Cardiac muscle cell (in vitro differentiated cells and primary cell): ENCODE results near the gene PFDN1. TPM values are rescaled to one million over a fixed set of nuclear protein-coding genes. Genes with fewer than 3 reads are reported as not detected.

Source experiments
- DNase-seq, 2 donors: peaks; one replicate each; pipeline versions ENCODE4 v3.0.0 to v3.0.0-alpha.2; 2010 to 2017; ENCODE audit warnings: low read depth in 1 of 2, low spot score in 1 of 2
- H3K27ac ChIP-seq: fragments of 200-600 bp; sonication (generic); 2 replicates; pipeline ENCODE4 v1.5.1; 2016
- H3K27me3 ChIP-seq: fragments of 200-600 bp; sonication (generic); 2 replicates; pipeline ENCODE4 v1.6.0; 2016; ENCODE audit warnings: control low read depth
- H3K36me3 ChIP-seq: fragments of 200-600 bp; sonication (generic); 2 replicates; pipeline ENCODE4 v1.5.1; 2016; ENCODE audit warnings: control low read depth
- H3K4me1 ChIP-seq: fragments of 200-600 bp; sonication (generic); 2 replicates; pipeline ENCODE4 v1.8.1; 2017; ENCODE audit warnings: low read depth, mild to moderate bottlenecking, mixed run types
- H3K4me3 ChIP-seq: fragments of 200-600 bp; sonication (generic); 2 replicates; pipeline ENCODE4 v1.5.1; 2016; ENCODE audit warnings: mild to moderate bottlenecking
- H3K9me3 ChIP-seq: fragments of 200-600 bp; sonication (generic); 2 replicates; pipeline ENCODE4 v1.5.1; 2017; ENCODE audit warnings: low read depth, mild to moderate bottlenecking, control low read depth
- polyA plus RNA-seq: library from polyadenylated mRNA; unstranded; fragments of >200 nt; fragmentation: Nextera tagmentation; extraction: Ambion mirVana; gene quantifications from 2 replicates; pipeline ENCODE4 v1.2.1, GENCODE V29; 2016
- total RNA-seq: library from RNA; depleted of rRNA; stranded (reverse); fragments of >200 nt; gene quantifications from 2 replicates; pipeline ENCODE4 v1.2.3, GENCODE V29; 2016
- TF ChIP-seq, protein P1 (sequence below): IDR thresholded peaks from 2 replicates; pipeline ENCODE4 v1.5.1; 2012; ENCODE audit warnings: low read depth, mild to moderate bottlenecking, low read length

Gene PFDN1
- total and polyA plus RNA-seq, 2 experiments from 2014 or later: 129 to 139 TPM

DNA sequence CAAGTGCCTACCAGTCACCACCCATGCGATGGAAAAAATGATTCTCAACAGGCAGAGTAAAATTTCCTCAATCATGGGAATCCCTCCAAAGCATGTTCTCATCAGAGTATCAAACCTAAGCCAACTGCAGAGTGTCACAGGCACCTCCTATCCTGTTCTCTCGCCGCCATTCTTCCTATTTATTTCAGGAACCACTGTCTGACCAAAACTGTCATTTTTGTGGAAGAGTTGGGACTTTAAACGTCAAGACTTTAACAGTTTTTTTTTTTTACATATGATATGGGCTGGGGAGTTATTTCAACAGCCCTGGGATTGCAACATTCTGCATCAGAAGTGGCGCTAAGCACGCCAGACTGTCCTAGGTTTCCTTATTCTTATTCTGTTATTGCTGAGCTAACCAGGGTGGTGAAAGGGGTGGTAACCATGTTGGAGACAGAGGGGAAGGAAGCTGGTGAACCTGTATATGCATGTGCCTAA, 29.5 kb downstream of the PFDN1 start:
- Histone ChIP-seq H3K27ac (no peak overlapping the region), H3K27me3 (no peaks in the 10 kb centered on the region), H3K4me3 (no peak overlapping the region), H3K4me1 (no peaks in the 10 kb centered on the region), H3K36me3 (no peaks in the 10 kb centered on the region), H3K9me3 (no peaks in the 10 kb centered on the region)
- DNase-seq: peak in 1 of 2 donors; percentile 79
- TF ChIP-seq, protein P1, sequence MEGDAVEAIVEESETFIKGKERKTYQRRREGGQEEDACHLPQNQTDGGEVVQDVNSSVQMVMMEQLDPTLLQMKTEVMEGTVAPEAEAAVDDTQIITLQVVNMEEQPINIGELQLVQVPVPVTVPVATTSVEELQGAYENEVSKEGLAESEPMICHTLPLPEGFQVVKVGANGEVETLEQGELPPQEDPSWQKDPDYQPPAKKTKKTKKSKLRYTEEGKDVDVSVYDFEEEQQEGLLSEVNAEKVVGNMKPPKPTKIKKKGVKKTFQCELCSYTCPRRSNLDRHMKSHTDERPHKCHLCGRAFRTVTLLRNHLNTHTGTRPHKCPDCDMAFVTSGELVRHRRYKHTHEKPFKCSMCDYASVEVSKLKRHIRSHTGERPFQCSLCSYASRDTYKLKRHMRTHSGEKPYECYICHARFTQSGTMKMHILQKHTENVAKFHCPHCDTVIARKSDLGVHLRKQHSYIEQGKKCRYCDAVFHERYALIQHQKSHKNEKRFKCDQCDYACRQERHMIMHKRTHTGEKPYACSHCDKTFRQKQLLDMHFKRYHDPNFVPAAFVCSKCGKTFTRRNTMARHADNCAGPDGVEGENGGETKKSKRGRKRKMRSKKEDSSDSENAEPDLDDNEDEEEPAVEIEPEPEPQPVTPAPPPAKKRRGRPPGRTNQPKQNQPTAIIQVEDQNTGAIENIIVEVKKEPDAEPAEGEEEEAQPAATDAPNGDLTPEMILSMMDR: no peak

DNA sequence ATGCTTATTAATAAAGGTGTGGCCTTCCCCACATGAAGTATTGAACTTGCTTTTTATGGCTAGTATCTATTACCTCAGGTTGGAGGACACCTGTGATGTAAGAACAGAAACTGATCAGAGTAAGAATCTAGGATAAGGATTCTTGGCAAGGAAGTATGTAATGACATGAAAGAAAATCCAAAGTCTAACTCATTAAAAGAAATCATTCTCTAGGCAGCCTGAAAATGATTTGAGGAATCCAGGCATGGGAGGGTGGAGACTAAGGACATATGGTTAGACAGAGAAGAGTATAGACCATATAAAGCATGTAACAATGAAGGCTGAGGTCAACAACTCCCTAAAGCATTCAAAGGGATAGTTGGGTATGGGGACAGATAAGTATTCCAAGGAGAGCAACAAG, 32.9 kb downstream of the PFDN1 start:
- no peak overlapping the region for H3K27ac ChIP-seq
- no peak for DNase-seq
- H3K36me3 ChIP-seq: no peaks in the 10 kb centered on the region
- H3K27me3 ChIP-seq: no peaks in the 10 kb centered on the region
- peaks cover 12% of the 10 kb centered on the region for H3K4me1 ChIP-seq
- H3K4me3 ChIP-seq: no peak overlapping the region
- no peaks in the 10 kb centered on the region for H3K9me3 ChIP-seq
- TF ChIP-seq, protein P1: no peak

DNA sequence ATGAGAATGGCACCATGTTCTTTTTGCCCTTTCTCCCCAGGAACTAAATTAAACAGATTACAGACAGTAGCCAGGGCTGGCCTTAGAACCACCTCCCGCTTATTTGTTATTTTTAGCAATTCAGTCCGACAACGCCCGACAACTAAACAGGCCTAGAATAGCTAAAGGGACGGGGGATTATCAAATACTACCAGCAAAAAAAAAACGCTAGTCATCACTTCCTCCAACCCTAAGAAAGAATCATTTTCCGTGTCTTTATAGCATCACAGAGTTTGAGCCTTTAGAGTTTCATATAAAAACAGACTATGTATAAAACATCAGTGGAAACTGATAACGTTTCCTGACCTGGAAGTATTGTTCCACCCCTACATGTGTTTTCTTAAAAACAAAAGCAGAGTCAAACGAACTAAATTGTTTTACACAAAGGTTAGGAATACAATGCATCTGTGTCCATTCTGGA, 35.3 kb downstream of the PFDN1 start:
- peak in 1 of 2 donors; percentile 9 for DNase-seq
- no peaks in the 10 kb centered on the region for H3K9me3 ChIP-seq
- no peak overlapping the region for H3K4me3 ChIP-seq
- no peaks in the 10 kb centered on the region for H3K27me3 ChIP-seq
- TF ChIP-seq, protein P1: no peak
- peak overlapping the region; percentile 76 for H3K27ac ChIP-seq
- no peaks in the 10 kb centered on the region for H3K36me3 ChIP-seq
- peaks cover 12% of the 10 kb centered on the region for H3K4me1 ChIP-seq

DNA sequence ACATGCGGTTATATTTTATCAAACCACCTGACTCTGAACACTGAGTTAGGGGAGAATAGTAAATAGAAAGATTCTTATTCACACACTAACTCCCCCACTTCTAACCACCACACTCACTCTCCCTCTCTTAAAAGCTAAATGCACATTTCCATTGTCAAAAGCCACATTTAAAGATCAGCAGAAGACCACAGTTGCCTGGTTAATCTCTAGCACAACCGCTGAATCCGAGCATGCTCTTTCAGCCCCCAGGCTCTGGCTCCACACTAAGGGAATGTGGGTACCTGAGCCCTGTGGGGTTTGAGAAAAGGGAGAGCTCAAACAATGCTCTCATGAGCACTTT, 35.7 kb downstream of the PFDN1 start:
- Histone ChIP-seq H3K9me3 (no peaks in the 10 kb centered on the region), H3K4me3 (no peak overlapping the region), H3K27ac (peak overlapping the region; percentile 76), H3K4me1 (peaks cover 12% of the 10 kb centered on the region), H3K36me3 (no peaks in the 10 kb centered on the region), H3K27me3 (no peaks in the 10 kb centered on the region)
- no peak for DNase-seq
- TF ChIP-seq, protein P1: no peak

DNA sequence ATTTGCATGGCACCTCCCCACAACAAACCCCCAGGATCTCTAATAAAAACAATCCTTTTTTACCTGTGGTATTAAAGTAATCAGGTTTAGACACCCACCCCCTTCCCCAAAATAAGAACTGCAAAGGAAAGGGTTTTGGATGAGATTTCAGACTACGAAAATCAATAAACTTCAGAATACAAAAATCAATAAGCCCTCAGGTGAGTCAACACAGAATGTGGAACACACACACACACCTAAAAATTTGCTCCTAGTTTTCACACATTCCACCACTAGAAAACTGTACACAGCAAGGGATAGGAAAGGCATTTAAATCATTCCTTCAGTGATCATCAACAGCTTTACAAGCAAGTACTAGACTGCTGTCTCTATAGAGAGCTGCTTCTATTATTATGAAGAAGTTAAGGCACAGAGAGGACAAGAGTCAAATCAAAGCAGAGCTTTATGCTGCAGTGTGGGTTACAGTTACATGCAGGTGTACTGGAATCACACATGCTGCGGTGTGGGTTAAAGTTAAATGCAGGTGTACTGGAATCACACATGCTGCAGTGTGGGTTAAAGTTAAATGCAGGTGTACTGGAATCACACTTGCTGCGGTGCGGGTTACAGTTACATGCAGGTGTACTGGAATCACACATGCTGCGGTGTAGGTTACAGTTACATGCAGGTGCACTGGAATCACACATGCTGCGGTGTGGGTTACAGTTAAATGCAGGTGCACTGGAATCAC, 36.3 kb downstream of the PFDN1 start:
- DNase-seq: no peak
- TF ChIP-seq, protein P1: no peak
- peaks cover 18% of the 10 kb centered on the region for H3K4me1 ChIP-seq

More for the DNA sequence above, 36.3 kb downstream of the PFDN1 start:
- H3K4me3 ChIP-seq: no peak overlapping the region
- no peaks in the 10 kb centered on the region for H3K36me3 ChIP-seq
- H3K27me3 ChIP-seq: no peaks in the 10 kb centered on the region
- peak overlapping the region; percentile 76 for H3K27ac ChIP-seq
- no peaks in the 10 kb centered on the region for H3K9me3 ChIP-seq
